HG03139 (cell line): ENCODE data around the gene SKA3.
"Not testable (repeated sequence)": the region's sequence is repeated elsewhere in the genome, so short reads cannot be mapped to it uniquely, and the experiment has no call there.

Source experiments
- ATAC-seq: cut with Tn5 transposase; IDR thresholded peaks from one replicate; pipeline ENCODE4 v1.9.1; 2021; ENCODE audit not compliant: unreplicated experiment

The SKA3 gene

DNA sequence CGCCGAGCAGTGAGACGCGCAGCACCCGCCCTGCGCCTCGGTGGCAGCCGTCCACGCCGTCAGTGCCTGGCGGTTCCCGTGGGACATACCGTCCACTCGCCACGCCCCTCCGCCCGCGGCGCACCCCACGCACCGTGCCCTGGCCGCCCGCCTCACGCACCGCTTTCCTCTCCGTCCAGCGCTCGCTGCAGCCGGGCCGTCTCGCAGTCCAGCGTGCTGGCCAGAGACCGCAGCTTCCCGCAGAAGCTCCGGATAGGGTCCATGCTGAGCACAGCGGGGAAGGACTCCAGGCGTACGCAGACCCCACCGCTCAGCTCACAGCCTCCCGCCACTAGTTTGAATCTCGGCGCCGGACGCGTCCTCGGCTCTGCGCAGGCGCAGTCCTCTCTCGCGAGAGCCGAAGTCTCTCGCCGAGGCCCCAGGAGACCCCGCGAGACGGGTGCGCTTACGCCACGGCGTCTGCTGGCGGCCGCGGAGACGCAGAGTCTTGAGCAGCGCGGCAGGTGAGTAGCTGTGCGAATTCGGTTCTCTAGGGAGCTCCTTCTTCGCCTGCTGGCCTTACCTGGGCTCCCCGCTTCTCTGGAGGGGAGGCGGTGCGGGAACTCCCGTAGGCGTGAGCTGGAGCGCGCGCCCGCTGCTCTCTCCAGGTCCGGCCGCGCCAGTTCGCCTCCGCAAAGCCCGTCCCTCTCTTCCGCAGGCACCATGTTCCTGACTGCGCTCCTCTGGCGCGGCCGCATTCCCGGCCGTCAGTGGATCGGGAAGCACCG is at the start of gene SKA3, which contains the start of gene MRPL57:
TSS of gene SKA3 (minus strand) at position 338 of the 767 bp plus-strand sequence. CDS start at position 263, 75 bp downstream.
TSS of gene MRPL57 (plus strand) at position 444 of the 767 bp plus-strand sequence. CDS start at position 703, 259 bp downstream.
- peak; percentile 86 for ATAC-seq

- ATAC-seq, result no peak
Observed at GRCh38 chr13:21225082-21225481, 48.7 kb upstream of the SKA3 start.

DNA sequence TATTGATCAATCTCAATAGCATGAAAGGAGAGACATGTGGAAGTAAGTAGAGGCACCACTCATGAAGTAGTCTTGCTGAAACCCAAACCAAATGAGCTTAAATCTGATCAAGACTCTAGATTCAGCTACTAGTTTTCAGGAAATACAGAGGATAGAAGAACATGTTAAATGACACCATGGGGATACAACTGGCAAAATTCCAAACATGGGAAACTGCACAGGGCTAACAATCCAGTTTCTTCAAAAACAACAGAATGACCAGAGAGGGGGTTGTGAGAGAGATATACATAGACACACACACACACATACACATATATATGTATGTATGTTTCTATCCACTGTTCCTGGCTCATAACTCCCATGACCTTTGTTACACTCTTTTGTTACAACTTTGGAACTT is 44.9 kb upstream of the SKA3 start:
- no peak for ATAC-seq

DNA sequence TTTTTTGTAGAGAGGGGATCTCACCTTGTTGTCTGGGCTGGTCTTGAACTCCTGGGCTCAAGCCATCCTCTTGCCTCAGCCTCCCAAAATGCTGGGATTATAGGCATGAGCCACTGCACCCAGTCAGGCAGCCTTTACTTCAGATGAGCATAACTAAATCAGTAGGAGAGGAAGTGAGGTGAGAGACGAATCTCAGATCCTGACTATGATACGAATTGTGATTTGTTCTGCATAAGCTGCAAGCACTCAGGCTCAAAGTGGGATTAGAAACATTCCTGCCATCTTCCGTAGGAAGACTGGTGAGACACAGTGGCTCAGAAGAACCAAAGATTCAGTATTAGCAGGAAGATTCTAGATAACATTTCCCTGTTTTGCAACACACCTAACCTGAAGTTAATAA is 43.4 kb upstream of the SKA3 start:
- ATAC-seq, result not testable (repeated sequence)

DNA sequence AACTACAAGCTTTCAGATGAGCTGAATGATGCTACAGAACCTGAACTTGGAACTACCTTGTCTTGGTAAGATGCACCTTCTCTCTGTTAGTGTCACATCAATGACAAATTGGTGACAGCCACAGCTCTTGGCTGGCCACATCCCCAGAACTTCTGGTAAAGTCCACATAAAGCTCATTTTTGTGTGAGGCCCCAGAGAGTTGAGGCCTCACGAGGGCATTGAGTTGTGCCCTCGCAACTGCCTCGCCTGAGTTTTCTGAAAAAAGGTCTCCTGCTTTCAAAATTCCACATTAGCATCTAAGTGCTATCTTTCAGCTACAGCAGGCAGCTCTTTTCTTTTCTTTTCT is 42.7 kb upstream of the SKA3 start:
- ATAC-seq, result no peak

DNA sequence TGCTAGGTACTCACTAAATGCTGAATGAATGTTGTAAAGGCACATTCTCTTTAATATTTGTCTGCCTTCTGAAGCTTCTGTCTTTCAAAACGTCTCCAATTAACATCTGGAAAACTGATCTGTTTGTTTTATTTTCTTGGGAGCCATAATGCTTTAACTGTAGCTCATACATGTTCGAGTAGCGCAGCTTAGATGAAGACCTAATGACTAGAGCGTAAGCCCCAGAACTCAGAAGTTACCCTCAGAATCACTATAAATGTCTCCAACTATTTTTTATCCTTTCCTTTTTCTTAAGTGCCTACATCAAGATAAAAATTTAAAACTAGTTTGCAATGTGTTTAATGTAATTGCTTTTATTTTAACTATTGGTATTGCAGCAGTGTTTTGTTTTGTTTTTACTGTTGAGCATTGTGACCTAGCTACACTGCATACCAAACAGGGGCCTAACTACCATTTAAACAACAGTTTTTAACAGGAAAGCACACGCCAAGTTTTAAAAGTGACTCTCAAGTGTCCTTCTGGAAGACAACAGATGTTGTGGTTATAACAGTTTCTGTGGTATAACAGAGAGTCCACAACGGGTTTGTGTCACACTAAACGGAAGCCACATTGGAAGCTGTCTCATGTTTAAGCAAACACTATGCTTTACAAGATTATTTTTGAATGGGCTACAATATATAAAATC is 42.1 kb upstream of the SKA3 start:
- ATAC-seq, result peak; percentile 96

- ATAC-seq, result no peak
Observed at GRCh38 chr13:21216332-21216731, 40.0 kb upstream of the SKA3 start.

DNA sequence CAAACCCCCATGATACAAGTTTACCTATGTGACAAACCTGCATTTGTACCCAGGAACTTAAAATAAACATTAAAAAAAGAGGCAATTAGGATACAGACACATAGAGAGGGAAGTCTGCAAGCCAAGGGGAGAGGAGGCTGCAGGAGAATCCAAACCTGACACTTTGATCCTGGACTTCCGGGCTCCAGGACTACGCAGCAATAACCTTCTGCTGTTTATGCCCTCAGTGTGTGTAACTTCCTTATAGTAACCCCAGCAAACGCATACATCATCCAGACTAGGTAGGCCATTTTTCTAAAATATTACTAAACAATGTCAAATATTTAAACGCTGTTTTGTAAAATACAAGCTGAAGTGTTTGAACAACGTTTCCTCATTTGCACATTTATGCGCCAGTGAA is 39.1 kb upstream of the SKA3 start:
- ATAC-seq, result not testable (repeated sequence)

DNA sequence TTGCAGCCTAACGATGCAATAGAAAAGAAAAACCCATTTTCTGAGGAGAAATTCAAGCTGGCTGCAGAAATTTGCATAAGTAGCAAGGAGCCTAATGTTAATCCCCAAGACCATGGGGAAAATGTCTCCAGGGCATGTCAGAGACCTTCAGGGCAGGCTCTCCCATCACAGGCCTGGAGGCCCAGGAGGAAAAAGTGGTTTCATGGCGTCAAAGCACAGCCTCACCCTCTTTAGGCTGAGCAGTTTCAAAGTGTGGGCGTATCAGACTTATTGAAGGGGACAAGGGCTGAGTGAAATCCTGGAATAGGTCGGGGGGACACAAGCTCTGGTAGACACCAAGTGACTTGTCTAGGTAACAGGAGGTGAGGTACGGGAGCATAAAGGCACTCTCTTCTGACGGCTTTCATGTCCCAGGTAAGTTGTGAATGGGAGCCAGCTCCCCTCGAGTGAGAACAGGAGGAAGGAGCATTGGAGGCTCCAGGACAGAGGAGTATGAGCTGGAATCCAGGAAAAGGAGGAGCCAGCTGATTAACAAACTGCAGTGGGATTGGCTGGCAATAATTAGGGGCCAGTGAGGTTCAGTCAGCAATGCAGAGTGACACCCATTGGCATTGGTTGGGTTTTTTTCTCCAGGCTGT is 35.9 kb upstream of the SKA3 start:
- ATAC-seq, result no peak

DNA sequence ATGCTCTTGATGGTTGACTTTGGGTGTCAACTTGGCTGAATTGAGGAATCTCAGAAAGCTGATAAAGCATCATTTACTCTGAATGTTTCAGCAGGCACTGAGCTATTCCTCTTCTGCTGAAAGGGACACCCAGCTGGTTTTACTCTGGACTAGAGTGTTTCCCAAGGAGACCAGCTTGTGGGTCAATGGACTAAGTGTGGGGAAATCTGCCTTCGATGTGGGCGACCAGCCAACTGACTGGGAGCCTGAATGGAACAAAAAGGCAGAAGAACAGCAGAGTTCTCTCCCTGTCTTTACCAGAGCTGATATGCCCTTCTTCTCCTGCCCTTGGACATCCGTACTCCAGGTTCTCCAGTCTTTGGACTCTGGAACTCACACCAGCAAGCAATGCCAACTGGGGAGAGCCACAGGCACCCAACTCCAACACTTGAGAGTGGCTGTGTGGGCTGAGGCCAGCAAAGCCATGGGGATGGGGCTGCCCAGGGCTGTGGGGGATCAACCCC is 32.4 kb upstream of the SKA3 start:
- ATAC-seq, result no peak

DNA sequence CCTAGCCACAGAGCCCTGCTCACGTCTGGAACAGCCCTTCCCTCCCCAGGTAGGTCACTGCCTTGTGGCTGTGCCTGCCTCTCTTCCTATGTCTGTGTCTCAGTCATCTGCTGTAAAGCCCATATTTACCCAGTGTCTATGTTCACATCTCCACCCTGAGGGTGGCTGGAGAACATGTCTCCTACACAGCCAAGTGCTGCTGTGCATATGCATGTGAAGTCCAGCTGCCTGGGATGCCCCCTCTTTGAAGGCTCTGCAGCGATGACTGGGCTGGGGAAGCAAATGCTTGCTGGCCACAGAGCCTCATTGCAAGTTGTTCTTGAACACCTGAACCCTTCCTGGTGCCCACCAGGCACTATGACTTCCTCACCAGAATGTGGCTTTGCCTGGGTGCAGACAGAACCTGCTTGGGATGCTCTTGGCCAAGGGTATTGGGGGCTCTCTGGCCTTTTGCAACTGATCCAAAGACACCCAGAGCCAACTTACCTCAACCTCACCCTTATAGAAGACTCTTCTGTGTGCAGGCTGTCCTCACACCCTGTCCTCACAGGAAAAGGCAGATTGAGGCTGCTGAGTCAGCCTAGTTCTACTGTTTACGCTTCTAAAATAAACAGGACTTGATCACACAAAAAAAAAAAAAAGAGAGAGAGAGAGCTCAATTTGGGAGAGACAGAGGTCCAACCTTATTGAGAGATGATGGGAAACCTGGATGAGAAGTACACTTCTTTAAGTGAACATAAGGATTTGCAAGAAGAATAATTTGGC is 26.6 kb upstream of the SKA3 start:
- ATAC-seq, result no peak

- not testable (repeated sequence) for ATAC-seq
Observed at GRCh38 chr13:21201456-21202190, 25.3 kb upstream of the SKA3 start.

GRCh38 chr13:21198391-21198790 is 22.0 kb upstream of the SKA3 start:
- not testable (repeated sequence) for ATAC-seq

DNA sequence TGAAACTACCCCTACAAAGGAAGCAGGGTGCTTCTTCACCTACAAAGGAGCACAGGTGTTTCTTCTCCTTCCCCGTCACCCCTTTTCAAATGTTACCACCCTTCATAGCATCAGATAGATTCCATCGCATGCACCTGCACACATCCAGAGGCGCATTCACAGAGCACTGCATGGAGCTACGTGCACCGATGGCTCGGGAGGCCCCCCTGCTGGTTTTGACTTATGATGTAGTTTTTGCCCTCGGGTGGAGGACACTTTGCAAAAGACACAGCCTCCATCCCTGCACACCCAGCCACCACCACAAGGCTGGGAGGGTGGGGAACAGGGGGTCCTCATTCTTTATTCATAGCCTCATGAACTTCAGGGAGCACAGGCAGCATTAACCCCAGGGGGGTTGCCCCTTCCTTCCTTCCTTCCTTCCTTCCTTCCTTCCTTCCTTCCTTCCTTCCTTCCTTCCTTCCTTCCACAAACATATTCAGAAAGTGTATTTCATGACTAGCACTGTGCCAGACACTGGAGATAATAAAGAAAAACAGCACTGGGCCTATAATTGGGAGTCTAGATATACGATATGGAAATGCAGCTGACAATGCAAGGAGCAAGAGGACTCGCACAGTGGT is 21.4 kb upstream of the SKA3 start:
- not testable (repeated sequence) for ATAC-seq

DNA sequence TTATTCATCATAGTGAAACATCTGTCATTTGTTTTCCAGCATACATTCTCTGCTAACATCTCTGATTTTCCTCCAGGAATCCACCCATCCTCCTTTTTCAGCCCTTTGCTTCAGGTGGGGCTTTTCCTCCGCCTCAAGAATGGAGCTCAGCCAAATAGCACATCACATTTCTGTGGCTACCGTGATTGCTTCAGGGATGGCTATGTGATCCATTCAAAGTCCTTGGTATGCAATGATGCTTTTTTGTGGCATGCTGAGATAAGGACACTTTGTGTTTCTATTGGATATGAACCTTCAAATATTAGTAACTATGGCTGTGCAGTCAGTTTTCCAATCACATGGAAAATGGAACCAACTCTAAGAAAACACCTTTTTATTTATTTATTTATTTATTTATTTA is 18.4 kb upstream of the SKA3 start:
- ATAC-seq, result not testable (repeated sequence)

GRCh38 chr13:21186410-21186809 is 10.1 kb upstream of the SKA3 start:
- ATAC-seq, result not testable (repeated sequence)

- no peak for ATAC-seq
Observed at GRCh38 chr13:21181671-21182070, 5.3 kb upstream of the SKA3 start.

- peak; percentile 25 for ATAC-seq
Observed at GRCh38 chr13:21176982-21177284, 581 bp upstream of the SKA3 start.

GRCh38 chr13:21175656-21176214 is 617 bp downstream of the SKA3 start:
- ATAC-seq, result no peak

DNA sequence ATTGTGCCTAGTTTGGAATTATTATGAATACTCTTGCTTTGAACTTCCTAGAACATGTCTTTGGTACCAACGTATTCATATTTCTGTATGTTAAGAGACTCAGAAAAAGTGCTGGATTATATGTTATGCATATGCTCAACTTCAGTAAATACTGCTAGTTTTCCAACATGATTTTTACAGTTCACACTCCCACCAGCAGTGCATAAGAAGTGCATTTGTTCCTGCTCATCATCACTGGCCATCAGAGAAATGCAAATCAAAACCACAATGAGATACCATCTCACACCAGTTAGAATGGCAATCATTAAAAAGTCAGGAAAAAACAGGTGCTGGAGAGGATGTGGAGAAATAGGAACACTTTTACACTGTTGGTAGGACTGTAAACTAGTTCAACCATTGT is 2.6 kb downstream of the SKA3 start:
- not testable (repeated sequence) for ATAC-seq
